Keratinocyte (primary cell): Measurements from ENCODE around the gene PRR22. TPM values are rescaled to one million over a fixed set of nuclear protein-coding genes. Genes with fewer than 3 reads are reported as not detected.

Experiments
- DNase-seq: peaks from one replicate; pipeline ENCODE4 v3.0.0-alpha.2; 2011; ENCODE audit warnings: low read depth, missing footprints, low spot score
- FAIRE-seq: peaks from 2 replicates; lab custom pipeline; 2011; peaks lifted over from hg19 to GRCh38; lab: Jason Lieb, UNC
- H2AFZ ChIP-seq: 2 replicates; pipeline ENCODE4 v1.6.0; 2012; ENCODE audit warnings: low read length, control low read depth, inconsistent platforms; ENCODE audit not compliant: control insufficient read depth
- H3K27ac ChIP-seq: 2 replicates; pipeline ENCODE4 v1.5.1; 2011; ENCODE audit warnings: low read length; ENCODE audit not compliant: control insufficient read depth, insufficient read depth
- H3K27me3 ChIP-seq: 3 replicates; pipeline ENCODE4 v1.6.0; 2011; ENCODE audit warnings: low read length; ENCODE audit not compliant: control insufficient read depth, insufficient read depth; ENCODE audit errors: extremely low read depth
- H3K36me3 ChIP-seq, 2 experiments: 2 replicates in 1 of 2; 3 replicates in 1 of 2; pipeline ENCODE4 v1.5.1; 2011; ENCODE audit warnings: low read length in 2 of 2, mild to moderate bottlenecking in 1 of 2; ENCODE audit not compliant: control insufficient read depth in 2 of 2, insufficient read depth in 2 of 2; ENCODE audit errors: extremely low read depth in 1 of 2
- H3K4me1 ChIP-seq: 3 replicates; pipeline ENCODE4 v1.5.1; 2011; ENCODE audit warnings: low read length; ENCODE audit not compliant: control insufficient read depth, insufficient read depth; ENCODE audit errors: extremely low read depth
- H3K4me2 ChIP-seq: 3 replicates; pipeline ENCODE4 v1.6.0; 2011; ENCODE audit warnings: low read depth, low read length; ENCODE audit not compliant: control insufficient read depth, insufficient read depth; ENCODE audit errors: extremely low read depth
- H3K4me3 ChIP-seq, 3 experiments: fragments of 200-600 bp in 1 of 3; sonication (generic) in 1 of 3; 2 replicates in 2 of 3; 3 replicates in 1 of 3; pipeline ENCODE4 v1.5.1; 2011 to 2016; ENCODE audit warnings: low read length in 3 of 3, mild to moderate bottlenecking in 3 of 3, control low read depth in 2 of 3, inconsistent platforms in 1 of 3, low read depth in 1 of 3, mixed read lengths in 1 of 3, mixed run types in 1 of 3, moderate library complexity in 1 of 3; ENCODE audit not compliant: control insufficient read depth in 2 of 3, insufficient read depth in 2 of 3; ENCODE audit errors: extremely low read depth in 1 of 3
- H3K79me2 ChIP-seq: 2 replicates; pipeline ENCODE4 v1.6.0; 2012; ENCODE audit warnings: low read length; ENCODE audit not compliant: control insufficient read depth, insufficient read depth
- H3K9ac ChIP-seq: 3 replicates; pipeline ENCODE4 v1.6.0; 2011; ENCODE audit warnings: low read length; ENCODE audit not compliant: control insufficient read depth, insufficient read depth; ENCODE audit errors: extremely low read depth
- H3K9me1 ChIP-seq: 3 replicates; pipeline ENCODE4 v1.6.0; 2011; ENCODE audit warnings: low read length; ENCODE audit not compliant: control insufficient read depth, insufficient read depth; ENCODE audit errors: extremely low read depth
- H3K9me3 ChIP-seq: 2 replicates; pipeline ENCODE4 v1.5.1; 2012; ENCODE audit warnings: low read depth, low read length; ENCODE audit not compliant: control insufficient read depth
- H4K20me1 ChIP-seq: 3 replicates; pipeline ENCODE4 v1.6.0; 2011; ENCODE audit warnings: low read length; ENCODE audit not compliant: control insufficient read depth, insufficient read depth; ENCODE audit errors: extremely low read depth
- CTCF ChIP-seq, 3 experiments: IDR thresholded peaks in 1 of 3; conservative IDR thresholded peaks in 1 of 3; optimal IDR thresholded peaks in 1 of 3; 2 replicates in 2 of 3; 3 replicates in 1 of 3; pipeline versions ENCODE3 to v1.5.1; 2011; ENCODE audit warnings: low read length in 3 of 3, mild to moderate bottlenecking in 3 of 3, moderate library complexity in 2 of 3, control low read depth in 1 of 3, inconsistent platforms in 1 of 3; ENCODE audit not compliant: insufficient read depth in 2 of 3; ENCODE audit errors: extremely low read depth in 1 of 3
- EZH2 ChIP-seq: IDR thresholded peaks from one replicate; pipeline ENCODE4 v1.6.1; 2012; ENCODE audit warnings: inconsistent platforms, mild to moderate bottlenecking, low read length, moderate library complexity
- dilution Hi-C: fragments of 300-500 bp; cut with MboI; formaldehyde crosslinking; loops from one replicate; pipeline ENCODE4 v1.7.0; 2020; ENCODE audit warnings: low sequenced_read_pairs; ENCODE audit not compliant: extremely low pct_ligation_motif_present
- polyA plus RNA-seq, 5 experiments: library from polyadenylated mRNA; depleted of rRNA in 3 of 5; stranded (reverse) in 3 of 5; stranded (forward) in 1 of 5; unstranded in 1 of 5; fragments of >200 nt; gene quantifications; 1 replicate in 1 of 5; 2 replicates in 3 of 5; 3 replicates in 1 of 5; pipeline versions ENCODE4 v1.2.1 to v1.2.3, GENCODE V29; 2011 to 2012; ENCODE audit warnings: missing spikeins in 2 of 5, low read depth in 1 of 5, low replicate concordance in 1 of 5

PRR22 gene
- polyA plus RNA-seq, 1 donor (not counting 4 experiments of a cell fraction or from before 2014, with no cell fraction given): 0.55 TPM

DNA sequence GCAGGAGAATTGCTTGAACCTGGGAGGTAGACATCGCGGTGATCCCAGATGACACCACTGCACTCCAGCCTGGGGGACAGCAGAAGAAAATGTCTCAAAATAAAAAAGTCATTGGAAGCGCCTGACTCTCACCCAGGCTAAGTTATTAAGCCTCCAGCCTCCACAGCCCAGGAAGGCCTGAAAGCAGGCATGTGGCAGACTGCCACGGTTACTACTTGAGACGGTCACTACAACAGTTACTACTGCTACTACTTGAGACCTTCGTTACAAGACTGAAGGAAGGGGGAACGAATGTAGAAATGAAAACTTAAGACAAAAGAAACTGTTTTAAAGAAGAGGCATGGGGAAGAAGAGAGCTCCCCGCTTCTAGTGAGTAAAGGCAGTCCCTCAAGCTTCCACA lies 9.6 kb downstream of the PRR22 start:
- H3K36me3 ChIP-seq: no peaks in the 10 kb centered on the region
- H3K4me2 ChIP-seq: no peak overlapping the region
- H3K4me1 ChIP-seq: no peaks in the 10 kb centered on the region
- no peak overlapping the region for H3K27ac ChIP-seq
- H3K79me2 ChIP-seq: no peaks in the 10 kb centered on the region
- H3K27me3 ChIP-seq: no peaks in the 10 kb centered on the region
- no peaks in the 10 kb centered on the region for H3K9me3 ChIP-seq
- dilution Hi-C loops: no loop called here
- H3K9ac ChIP-seq: no peak overlapping the region
- FAIRE-seq (no peak), DNase-seq (no peak)
- no peaks in the 10 kb centered on the region for H4K20me1 ChIP-seq
- H3K9me1 ChIP-seq: no peaks in the 10 kb centered on the region
- TF ChIP-seq EZH2: no peak
- TF ChIP-seq CTCF (optimal IDR thresholded peaks at IDR 0.05 in 1 of 3, IDR thresholded peaks at IDR 0.05 in 1 of 3, conservative IDR thresholded peaks at IDR 0.05 in 1 of 3; ENCODE audit: extremely low read depth in 1 of 3, insufficient read depth in 2 of 3, low read length in 3 of 3): no peak
- H2AFZ ChIP-seq: no peak overlapping the region
- H3K4me3 ChIP-seq: no peak overlapping the region

GRCh38 chr19:5773276-5773675 lies 11.3 kb downstream of the PRR22 start:
- Histone ChIP-seq H3K9me1 (no peaks in the 10 kb centered on the region), H3K4me2 (no peak overlapping the region), H3K9me3 (no peaks in the 10 kb centered on the region), H3K27me3 (no peaks in the 10 kb centered on the region), H3K4me3 (no peak overlapping the region), H3K27ac (no peak overlapping the region), H2AFZ (no peak overlapping the region), H3K4me1 (no peaks in the 10 kb centered on the region), H3K9ac (no peak overlapping the region), H3K36me3 (no peaks in the 10 kb centered on the region), H4K20me1 (no peaks in the 10 kb centered on the region), H3K79me2 (no peaks in the 10 kb centered on the region)
- FAIRE-seq (no peak), DNase-seq (no peak)
- TF ChIP-seq CTCF (optimal IDR thresholded peaks at IDR 0.05 in 1 of 3, IDR thresholded peaks at IDR 0.05 in 1 of 3, conservative IDR thresholded peaks at IDR 0.05 in 1 of 3; ENCODE audit: extremely low read depth in 1 of 3, insufficient read depth in 2 of 3, low read length in 3 of 3) (no peak), EZH2 (no peak)
- dilution Hi-C loops: no loop called here
